Astrocyte of the cerebellum (primary cell): ENCODE data around the gene SLC35F3.

Experiments used
- DNase-seq: peaks from one replicate; pipeline ENCODE4 v3.0.0-alpha.2; 2011; ENCODE audit warnings: low read depth
- H3K4me3 ChIP-seq: 2 replicates; pipeline ENCODE4 v1.5.1; 2011; ENCODE audit warnings: mild to moderate bottlenecking, low read depth, low read length, moderate library complexity
- in situ Hi-C: cut with HindIII; loops from 2 replicates; pipeline ENCODE4 v1.10.0; 2017; ENCODE audit warnings: low sequenced_read_pairs
- TF ChIP-seq, protein P1 (sequence below): IDR thresholded peaks from 2 replicates; pipeline ENCODE4 v1.5.1; 2012; ENCODE audit warnings: low read length, low read depth, moderate library complexity, mild to moderate bottlenecking; ENCODE audit errors: missing control alignments

The SLC35F3 gene

GRCh38 chr1:233972563-233972950, 68.1 kb downstream of the SLC35F3 start:
- TF ChIP-seq, protein P1, sequence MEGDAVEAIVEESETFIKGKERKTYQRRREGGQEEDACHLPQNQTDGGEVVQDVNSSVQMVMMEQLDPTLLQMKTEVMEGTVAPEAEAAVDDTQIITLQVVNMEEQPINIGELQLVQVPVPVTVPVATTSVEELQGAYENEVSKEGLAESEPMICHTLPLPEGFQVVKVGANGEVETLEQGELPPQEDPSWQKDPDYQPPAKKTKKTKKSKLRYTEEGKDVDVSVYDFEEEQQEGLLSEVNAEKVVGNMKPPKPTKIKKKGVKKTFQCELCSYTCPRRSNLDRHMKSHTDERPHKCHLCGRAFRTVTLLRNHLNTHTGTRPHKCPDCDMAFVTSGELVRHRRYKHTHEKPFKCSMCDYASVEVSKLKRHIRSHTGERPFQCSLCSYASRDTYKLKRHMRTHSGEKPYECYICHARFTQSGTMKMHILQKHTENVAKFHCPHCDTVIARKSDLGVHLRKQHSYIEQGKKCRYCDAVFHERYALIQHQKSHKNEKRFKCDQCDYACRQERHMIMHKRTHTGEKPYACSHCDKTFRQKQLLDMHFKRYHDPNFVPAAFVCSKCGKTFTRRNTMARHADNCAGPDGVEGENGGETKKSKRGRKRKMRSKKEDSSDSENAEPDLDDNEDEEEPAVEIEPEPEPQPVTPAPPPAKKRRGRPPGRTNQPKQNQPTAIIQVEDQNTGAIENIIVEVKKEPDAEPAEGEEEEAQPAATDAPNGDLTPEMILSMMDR = no peak
- no peak for DNase-seq
- in situ Hi-C loops = no loop called here
- H3K4me3 ChIP-seq = no peak overlapping the region

GRCh38 chr1:233972951-233973635, 68.6 kb downstream of the SLC35F3 start:
- no peak for DNase-seq
- in situ Hi-C loops = no loop called here
- H3K4me3 ChIP-seq = no peak overlapping the region
- TF ChIP-seq, protein P1 = no peak

GRCh38 chr1:233975486-233975885, 71.0 kb downstream of the SLC35F3 start:
- in situ Hi-C loops = no loop called here
- H3K4me3 ChIP-seq = no peak overlapping the region
- no peak for DNase-seq
- TF ChIP-seq, protein P1 = no peak

GRCh38 chr1:233981042-233981675, 76.7 kb downstream of the SLC35F3 start:
- no peak overlapping the region for H3K4me3 ChIP-seq
- TF ChIP-seq, protein P1 = no peak
- DNase-seq = no peak
- in situ Hi-C loops = no loop called here

- TF ChIP-seq, protein P1 = no peak
- no peak overlapping the region for H3K4me3 ChIP-seq
- in situ Hi-C loops = no loop called here
- no peak for DNase-seq
Measured at GRCh38 chr1:233982827-233983518, 78.5 kb downstream of the SLC35F3 start.

DNA sequence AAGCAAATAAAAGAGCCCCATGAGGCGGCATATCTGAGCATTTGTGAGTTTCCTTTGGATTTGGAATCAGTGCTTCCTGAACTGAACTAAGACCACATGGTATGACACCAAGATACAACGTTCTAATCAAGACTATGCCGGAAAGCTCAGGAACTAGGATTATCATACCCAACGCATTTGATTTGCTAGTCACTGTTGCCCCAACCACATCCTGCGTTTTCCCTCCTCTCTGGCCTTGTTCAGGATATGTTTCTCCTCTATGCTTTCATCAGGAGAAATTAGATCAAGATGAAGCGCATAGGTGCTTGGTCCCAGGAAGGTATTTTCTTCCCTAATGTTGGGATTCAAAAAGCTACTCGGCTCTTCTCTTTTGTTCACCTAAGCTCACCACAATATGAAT, 79.3 kb downstream of the SLC35F3 start:
- no peak overlapping the region for H3K4me3 ChIP-seq
- in situ Hi-C loops = no loop called here
- no peak for DNase-seq
- TF ChIP-seq, protein P1 = no peak
